GM18858 (cell line): ENCODE data around the gene ELK4.

Experiments used
- ATAC-seq: cut with Tn5 transposase; IDR thresholded peaks from one replicate; pipeline ENCODE4 v1.9.1; 2021; ENCODE audit not compliant: unreplicated experiment

The ELK4 gene, protein sequence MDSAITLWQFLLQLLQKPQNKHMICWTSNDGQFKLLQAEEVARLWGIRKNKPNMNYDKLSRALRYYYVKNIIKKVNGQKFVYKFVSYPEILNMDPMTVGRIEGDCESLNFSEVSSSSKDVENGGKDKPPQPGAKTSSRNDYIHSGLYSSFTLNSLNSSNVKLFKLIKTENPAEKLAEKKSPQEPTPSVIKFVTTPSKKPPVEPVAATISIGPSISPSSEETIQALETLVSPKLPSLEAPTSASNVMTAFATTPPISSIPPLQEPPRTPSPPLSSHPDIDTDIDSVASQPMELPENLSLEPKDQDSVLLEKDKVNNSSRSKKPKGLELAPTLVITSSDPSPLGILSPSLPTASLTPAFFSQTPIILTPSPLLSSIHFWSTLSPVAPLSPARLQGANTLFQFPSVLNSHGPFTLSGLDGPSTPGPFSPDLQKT

GRCh38 chr1:205631768-205632668, at the start of gene ELK4:
TSS of gene ELK4 (minus strand) at chr1:205632011. CDS start at chr1:205623882, 8,129 bp downstream.
- peak; percentile 62 for ATAC-seq

DNA sequence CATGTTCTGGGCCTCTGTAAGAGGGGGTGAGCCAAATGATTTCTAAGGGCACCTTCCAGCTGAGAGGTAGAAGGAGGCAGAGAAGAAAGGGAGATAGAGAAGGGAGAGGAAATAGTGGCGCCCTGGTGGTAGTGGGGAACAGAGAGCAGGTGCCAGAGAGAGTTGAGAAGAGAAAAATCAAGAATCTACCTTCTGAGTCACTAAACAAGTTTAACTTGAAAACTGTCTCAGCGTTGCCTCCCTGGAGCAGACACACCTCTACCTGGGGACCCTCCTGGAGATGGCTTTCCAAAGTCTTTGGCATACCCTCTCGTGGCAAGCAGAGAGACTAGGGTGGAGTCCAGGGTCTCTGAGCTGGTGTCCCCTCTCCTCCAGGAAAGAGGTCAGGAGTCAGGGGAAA, 49.6 kb upstream of the ELK4 start:
- no peak for ATAC-seq

DNA sequence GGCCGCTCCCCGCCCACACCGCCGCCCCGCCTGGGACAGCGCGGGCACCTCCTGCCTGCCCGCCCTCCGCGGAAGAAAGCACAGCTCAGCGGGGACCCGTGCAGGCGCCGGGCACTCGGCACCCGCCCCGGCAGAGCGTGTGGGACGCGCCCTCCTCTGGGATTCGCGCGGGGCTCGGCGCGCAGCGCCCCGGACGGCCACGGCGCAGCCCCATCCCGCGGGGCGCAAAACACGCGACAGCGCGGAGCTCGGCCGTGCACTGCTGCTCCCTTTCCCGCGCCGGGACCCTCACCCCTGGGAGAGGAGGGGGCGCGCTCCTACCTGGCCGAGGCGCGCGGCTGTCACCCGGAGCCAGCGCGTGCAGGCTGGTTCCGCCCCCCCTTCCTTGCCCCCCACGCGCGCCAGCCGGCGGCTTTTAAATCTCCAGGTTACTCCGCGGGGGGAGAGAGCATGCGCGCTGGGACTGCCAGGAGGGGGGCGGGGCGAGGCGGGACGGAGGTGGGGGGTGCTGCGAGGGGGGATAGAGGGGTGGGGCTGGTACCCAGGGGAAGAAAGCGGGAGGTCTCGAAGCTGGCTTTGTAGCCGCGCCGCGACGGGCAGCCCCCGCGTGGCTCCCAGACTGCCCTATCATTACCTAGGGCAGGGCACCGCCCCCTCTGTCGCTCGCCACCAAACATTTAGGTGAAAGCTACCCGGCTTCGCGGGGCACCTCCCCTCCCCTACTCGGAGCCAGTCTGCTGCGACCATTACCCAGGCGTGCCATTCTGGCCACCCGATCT, 48.5 kb upstream of the ELK4 start, which contains the start of gene SLC45A3:
SLC45A3 (minus strand) TSS at position 437 of the 779 bp plus-strand sequence. CDS start 15,853 bp downstream, outside the sequence.
- ATAC-seq, result no peak

DNA sequence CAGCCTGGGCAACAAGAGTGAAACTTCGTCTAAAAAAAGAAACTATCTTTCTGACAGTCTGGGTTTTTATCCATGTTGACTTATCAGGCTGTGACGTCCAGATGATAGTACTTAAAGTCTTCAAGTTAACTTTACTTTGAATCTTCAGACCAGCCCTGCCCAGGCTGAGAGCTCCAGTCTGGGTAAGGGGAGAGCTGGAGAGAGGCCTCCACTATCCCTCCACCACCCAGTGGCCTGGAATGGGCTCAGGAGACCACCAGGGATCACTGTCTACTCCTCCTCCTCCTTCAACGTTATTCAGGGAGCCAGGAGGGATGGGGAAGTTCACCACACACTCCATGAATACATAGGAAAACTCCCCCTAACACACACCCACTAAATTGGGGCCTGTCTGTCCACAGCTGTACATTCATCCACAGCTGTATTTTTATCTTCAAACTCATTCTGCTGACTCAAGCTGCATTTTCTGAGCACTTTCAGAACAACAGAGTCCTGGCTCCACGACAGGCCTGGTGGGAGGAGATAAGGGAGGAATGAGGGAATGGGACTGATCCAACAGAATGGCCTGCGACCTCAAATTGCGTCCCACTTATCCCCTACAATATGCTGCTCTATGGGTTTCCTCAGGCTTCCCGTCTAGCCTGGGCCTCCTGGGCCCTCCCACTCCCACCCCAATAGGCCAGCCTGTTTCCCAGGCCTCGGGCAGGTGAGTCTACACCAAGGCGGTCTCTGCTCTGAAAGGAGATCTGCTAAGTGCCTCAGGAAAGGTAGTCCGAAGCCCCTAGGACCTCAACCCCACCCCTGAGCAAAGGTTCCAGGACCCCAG, 46.7 kb upstream of the ELK4 start:
- no peak for ATAC-seq

GRCh38 chr1:205677167-205677566, 45.4 kb upstream of the ELK4 start:
- ATAC-seq, result no peak

GRCh38 chr1:205676597-205676996, 44.8 kb upstream of the ELK4 start:
- no peak for ATAC-seq

- ATAC-seq, result no peak
Observed at GRCh38 chr1:205676002-205676401, 44.2 kb upstream of the ELK4 start.

- no peak for ATAC-seq
Observed at GRCh38 chr1:205675247-205675646, 43.4 kb upstream of the ELK4 start.

- ATAC-seq, result no peak
Observed at GRCh38 chr1:205672970-205673369, 41.2 kb upstream of the ELK4 start.

DNA sequence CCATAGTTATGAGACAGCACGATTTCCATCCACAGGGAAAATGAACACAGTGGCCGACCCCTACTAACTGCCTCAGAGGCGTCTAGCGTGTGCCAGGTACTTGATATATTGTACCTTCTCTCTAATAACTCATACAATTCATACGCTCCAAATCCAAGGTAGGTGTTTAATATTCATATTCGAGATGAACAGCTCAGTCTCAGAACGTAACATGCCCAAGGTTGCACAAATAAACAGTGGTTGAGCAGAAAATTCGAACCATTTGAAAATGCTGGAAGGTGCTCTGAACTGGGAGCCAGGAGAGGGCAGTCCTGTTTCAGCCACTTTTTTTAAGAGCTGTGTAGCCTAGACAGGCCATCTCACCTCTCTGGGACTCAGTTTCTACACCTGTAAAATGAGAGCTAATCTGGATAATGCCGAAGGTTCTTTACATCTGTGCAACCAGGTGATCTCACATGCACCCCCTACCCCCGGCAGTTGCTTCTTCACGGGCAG, 40.6 kb upstream of the ELK4 start:
- no peak for ATAC-seq

DNA sequence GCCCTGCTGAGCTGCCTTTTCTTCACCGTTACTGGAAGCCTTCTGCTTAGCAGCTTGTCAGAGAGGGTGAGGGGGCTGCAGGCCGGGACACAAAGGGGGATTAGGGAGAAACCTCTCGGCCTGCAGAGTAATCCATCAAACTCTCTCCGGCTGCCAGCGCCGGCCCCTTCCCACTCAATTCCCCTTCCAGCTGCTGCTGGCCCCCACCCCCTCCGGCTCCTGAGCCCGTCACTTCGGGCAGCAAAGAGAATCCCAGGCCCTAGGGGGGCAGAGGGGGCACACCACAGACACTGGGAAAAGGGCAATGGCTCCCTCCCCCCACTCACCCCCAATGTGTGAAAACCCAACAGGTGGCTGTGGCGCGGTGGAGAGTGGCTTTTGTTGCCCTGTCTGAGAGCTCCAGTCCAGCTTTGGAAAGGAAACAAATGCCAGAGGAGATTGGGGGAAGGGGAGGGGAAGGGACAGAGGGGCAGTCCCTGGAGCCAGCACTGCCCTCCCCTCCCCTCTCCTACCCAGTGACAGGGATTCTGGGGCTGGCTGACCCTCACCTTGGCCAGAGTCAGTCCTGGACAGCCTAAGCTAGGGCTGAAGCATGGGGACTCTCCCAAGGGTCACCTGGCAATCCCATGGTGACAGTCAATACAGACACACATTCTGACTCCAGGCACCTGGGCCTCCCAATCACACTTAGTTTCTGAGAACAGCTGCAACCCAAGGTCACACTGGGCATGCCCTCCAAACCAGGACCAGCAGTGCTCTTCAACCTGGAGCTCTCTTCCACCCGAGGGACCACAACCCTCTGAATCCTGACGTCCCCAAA, 39.0 kb upstream of the ELK4 start:
- no peak for ATAC-seq

DNA sequence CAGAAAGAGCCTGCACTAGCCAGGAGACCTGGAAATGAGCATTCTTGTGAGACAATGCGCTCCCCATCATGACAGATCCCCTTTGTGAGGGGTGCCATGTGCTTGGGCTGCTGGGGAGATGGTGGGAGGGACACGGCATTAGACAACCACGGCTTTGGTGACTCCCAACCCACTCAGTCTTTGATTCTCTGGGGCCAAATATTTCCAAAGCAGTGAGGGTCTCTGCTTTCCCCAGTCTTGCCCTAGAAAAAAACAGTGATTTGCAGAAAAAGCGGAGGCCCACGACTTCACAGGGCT, 38.3 kb upstream of the ELK4 start:
- no peak for ATAC-seq

DNA sequence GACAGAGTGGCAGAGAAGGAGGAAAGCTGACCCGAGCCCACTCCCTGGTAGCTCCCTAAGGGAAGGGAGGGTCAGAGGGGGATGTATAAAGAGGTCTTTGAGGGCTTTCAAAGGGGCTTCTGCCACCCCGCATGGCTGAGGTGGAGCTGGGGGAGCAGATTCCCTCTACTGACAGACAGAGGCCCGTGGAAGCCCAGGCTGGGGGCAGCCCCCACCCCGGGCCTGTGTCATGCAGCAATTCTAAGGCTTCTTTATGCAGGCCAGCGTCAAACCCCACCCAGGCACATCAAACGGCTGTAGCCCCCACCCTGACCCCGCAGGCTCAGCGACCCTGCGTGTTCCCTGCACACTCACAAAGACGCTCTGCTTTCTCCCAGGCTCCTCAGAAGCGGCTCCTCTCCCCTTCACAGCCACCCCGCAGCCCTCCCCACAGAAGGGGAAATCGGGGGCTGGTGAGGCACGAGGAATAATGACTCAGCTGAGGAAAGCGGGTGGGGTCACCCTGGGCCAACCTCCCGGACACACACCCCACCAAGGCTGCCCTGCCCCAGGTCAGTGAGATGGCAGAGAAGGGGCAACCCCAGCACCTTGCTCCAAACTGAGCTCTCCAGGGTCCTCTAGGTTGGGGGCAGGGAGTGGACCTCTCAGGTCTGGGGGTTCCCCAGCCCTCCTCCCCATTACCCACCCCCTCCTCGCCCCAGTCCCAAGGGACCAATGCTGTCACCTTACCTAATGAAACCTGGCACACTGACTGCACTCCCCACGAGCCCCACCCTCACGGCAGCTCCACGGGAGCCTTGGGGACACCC, 37.7 kb upstream of the ELK4 start:
- ATAC-seq, result no peak

DNA sequence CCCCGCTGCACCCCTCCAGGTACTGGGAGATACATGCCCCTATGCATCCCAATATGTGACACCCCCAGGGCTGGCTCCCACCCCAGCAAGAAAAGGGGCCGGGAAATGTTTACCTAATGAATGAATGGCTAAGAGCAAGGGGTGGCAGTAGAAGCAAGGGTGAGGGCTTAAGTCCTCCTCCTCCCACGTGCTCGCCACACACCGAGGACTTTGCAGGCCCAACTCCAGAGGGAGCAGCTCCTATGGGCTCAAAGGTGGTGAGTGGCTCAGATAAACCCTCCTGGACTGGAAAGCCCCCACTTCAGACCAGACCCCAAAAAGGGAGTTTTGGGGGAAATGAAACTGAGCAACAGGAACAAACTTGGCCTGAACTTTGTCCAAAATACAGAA, 37.1 kb upstream of the ELK4 start:
- no peak for ATAC-seq

DNA sequence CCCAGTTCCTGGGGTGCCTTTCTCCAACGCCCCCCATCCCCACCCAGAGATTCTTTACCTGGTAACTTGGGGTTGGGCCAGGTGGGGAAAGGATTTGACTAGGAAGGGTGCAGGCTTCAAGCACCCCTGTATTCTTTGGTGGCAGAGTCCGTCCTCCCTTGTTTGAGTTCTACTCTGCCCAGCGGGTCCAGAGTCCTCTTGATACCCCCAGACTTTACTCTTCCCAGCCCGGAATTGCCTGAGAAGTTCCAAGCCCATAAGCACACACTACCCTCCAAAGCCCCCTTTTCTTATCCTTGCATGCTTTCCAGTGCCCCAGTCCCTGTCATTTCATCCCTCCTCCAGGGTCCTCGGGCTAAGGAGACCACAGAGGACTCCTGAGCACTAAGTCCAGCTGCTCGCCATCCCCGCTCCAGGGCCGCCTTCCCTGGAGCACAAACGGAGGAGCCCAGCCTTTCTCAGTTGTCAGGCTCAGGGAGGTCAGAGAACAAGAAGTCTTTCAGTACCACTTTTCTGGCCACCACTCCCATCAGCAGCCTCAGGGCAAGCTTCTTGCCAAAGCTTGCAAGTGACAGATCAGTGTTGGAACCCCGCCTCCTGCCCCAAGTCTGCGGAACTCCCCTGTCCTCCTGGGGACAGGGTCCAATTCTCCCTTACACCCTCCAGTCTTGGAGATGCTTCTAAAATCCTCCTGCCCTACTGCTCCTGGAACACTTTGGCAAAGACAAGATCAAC, 36.3 kb upstream of the ELK4 start:
- ATAC-seq, result no peak

- no peak for ATAC-seq
Observed at GRCh38 chr1:205666372-205667166, 34.8 kb upstream of the ELK4 start.
